Measurements from ENCODE around the gene OR2F2. TPM values are rescaled to one million over a fixed set of nuclear protein-coding genes. Genes with fewer than 3 reads are reported as not detected.

Gene OR2F2
- polyA plus RNA-seq, 1 experiment = not detected

DNA sequence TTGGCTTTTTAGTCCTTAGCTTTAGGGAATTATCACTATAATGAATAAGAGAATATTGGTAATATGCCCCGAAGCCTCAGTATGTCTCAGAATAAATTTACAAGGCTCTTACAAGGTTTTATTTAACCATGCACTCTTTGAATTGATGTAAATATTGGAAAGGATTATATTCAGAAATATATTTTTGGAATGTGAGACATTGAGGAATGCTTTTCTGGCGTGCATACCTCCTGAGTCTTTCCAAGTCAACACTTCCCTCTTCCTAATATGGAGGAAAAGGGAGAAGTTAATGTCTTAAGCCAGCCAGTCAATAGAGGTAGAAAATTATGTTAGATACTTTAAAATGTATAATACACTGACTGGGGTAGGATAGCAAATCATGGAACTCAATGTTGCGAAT is 18.4 kb downstream of the OR2F2 start:
- DNase-seq (ENCODE audit: low read depth) = no peak
- Histone ChIP-seq H3K27me3 (ENCODE audit: control insufficient read depth, insufficient read depth, low read length) (0 out of 2 replicates have a peak, but pooled peaks cover 1% of the 10 kb centered on the region), H3K36me3 (ENCODE audit: control insufficient read depth, insufficient read depth, low read length) (no peaks in the 10 kb centered on the region), H3K4me3 (ENCODE audit: low read depth, low read length) (no peak overlapping the region)
- TF ChIP-seq CTCF (IDR thresholded peaks at IDR 0.05; ENCODE audit: insufficient read depth, low read depth, low read length) = no peak
- ChIA-PET POLR2A (no interaction called here), CTCF (interaction anchor here (0.9 kb wide), 1 partner anchor 11 kb away, joined by 5 read pairs; no protein-coding TSS in a partner anchor)

DNA sequence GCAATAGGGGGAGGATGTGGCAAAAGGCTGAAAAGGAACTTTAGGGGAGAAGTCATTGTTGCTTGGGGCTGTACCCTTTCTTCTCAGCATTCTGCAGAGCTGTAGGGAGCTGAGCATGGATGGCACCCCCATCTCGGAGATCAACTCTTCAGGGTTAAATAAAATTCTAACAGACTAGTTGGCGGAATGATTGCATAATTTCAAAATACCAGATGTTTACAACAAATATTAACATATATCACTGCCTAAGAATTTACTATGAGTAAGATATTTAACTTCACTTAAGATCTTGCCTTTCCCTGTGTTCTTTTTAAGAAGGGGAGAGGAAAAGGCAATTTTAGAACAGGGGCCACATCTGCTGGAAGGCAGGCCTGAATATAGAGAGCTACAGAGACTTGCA is 19.1 kb downstream of the OR2F2 start:
- ChIA-PET CTCF (no interaction called here), POLR2A (no interaction called here)
- Histone ChIP-seq H3K27me3 (ENCODE audit: control insufficient read depth, insufficient read depth, low read length) (no peaks in the 10 kb centered on the region), H3K4me3 (ENCODE audit: low read depth, low read length) (no peak overlapping the region), H3K36me3 (ENCODE audit: control insufficient read depth, insufficient read depth, low read length) (no peaks in the 10 kb centered on the region)
- no peak for TF ChIP-seq CTCF (IDR thresholded peaks at IDR 0.05; ENCODE audit: insufficient read depth, low read depth, low read length)
- no peak for DNase-seq (ENCODE audit: low read depth)

GRCh38 chr7:143954544-143954943 is 19.5 kb downstream of the OR2F2 start, which contains the start of gene OR2F1:
Gene OR2F1, plus strand, starts transcription at chr7:143954844. Its CDS starts 5,127 bp downstream, at chr7:143959971.
- no peaks in the 10 kb centered on the region for H3K27me3 ChIP-seq (ENCODE audit: control insufficient read depth, insufficient read depth, low read length)
- no peaks in the 10 kb centered on the region for H3K36me3 ChIP-seq (ENCODE audit: control insufficient read depth, insufficient read depth, low read length)
- ChIA-PET CTCF (no interaction called here), POLR2A (no interaction called here)
- no peak for TF ChIP-seq CTCF (IDR thresholded peaks at IDR 0.05; ENCODE audit: insufficient read depth, low read depth, low read length)
- DNase-seq (ENCODE audit: low read depth) = no peak
- no peak within 1 kb of the TSS for H3K4me3 ChIP-seq (ENCODE audit: low read depth, low read length)

- Histone ChIP-seq H3K4me3 (ENCODE audit: low read depth, low read length) (no peak overlapping the region), H3K36me3 (ENCODE audit: control insufficient read depth, insufficient read depth, low read length) (no peaks in the 10 kb centered on the region), H3K27me3 (ENCODE audit: control insufficient read depth, insufficient read depth, low read length) (no peaks in the 10 kb centered on the region)
- no peak for TF ChIP-seq CTCF (IDR thresholded peaks at IDR 0.05; ENCODE audit: insufficient read depth, low read depth, low read length)
- DNase-seq (ENCODE audit: low read depth) = no peak
- POLR2A ChIA-PET = no interaction called here
- CTCF ChIA-PET = no interaction called here
These were observed 23.7 kb downstream of the OR2F2 start for GRCh38 chr7:143958781-143959180.

GRCh38 chr7:143960813-143961610 is 26.0 kb downstream of the OR2F2 start:
- no peaks in the 10 kb centered on the region for H3K36me3 ChIP-seq (ENCODE audit: control insufficient read depth, insufficient read depth, low read length)
- ChIA-PET POLR2A (no interaction called here), CTCF (no interaction called here)
- DNase-seq (ENCODE audit: low read depth) = no peak
- no peaks in the 10 kb centered on the region for H3K27me3 ChIP-seq (ENCODE audit: control insufficient read depth, insufficient read depth, low read length)
- no peak for TF ChIP-seq CTCF (IDR thresholded peaks at IDR 0.05; ENCODE audit: insufficient read depth, low read depth, low read length)
- no peak overlapping the region for H3K4me3 ChIP-seq (ENCODE audit: low read depth, low read length)
